H9 (cell line): ENCODE results near the gene ISG15. TPM values are rescaled to one million over a fixed set of nuclear protein-coding genes. Genes with fewer than 3 reads are reported as not detected.

Source experiments
- DNase-seq: peaks from one replicate; pipeline ENCODE4 v3.0.0-alpha.2; 2017
- H2AFZ ChIP-seq: one replicate; pipeline ENCODE4 v1.6.1; 2013; ENCODE audit warnings: mild to moderate bottlenecking, low read length, control low read depth, moderate library complexity
- H2AK5ac ChIP-seq: 2 replicates; pipeline ENCODE4 v1.6.1; 2013; ENCODE audit warnings: low read length, control low read depth, mixed read lengths; ENCODE audit not compliant: insufficient read length
- H2BK120ac ChIP-seq: one replicate; pipeline ENCODE4 v1.6.1; 2013; ENCODE audit warnings: low read depth, mild to moderate bottlenecking, low read length, control low read depth, inconsistent platforms; ENCODE audit not compliant: poor library complexity, severe bottlenecking
- H2BK12ac ChIP-seq: 2 replicates; pipeline ENCODE4 v1.6.1; 2013; ENCODE audit warnings: low read length, control low read depth, mixed read lengths, low read depth; ENCODE audit not compliant: insufficient read length
- H2BK15ac ChIP-seq: 2 replicates; pipeline ENCODE4 v1.6.1; 2013; ENCODE audit warnings: low read depth, low read length, control low read depth
- H2BK20ac ChIP-seq: one replicate; pipeline ENCODE4 v1.6.1; 2013; ENCODE audit warnings: low read depth, mild to moderate bottlenecking, low read length, control low read depth, inconsistent platforms; ENCODE audit not compliant: poor library complexity, severe bottlenecking
- H2BK5ac ChIP-seq: 2 replicates; pipeline ENCODE4 v1.6.1; 2013; ENCODE audit warnings: low read length, control low read depth, mixed read lengths; ENCODE audit not compliant: insufficient read length
- H3K14ac ChIP-seq: 2 replicates; pipeline ENCODE4 v1.6.1; 2013; ENCODE audit warnings: low read length, control low read depth; ENCODE audit not compliant: insufficient read depth
- H3K18ac ChIP-seq: 2 replicates; pipeline ENCODE4 v1.6.1; 2013; ENCODE audit warnings: low read depth, mild to moderate bottlenecking, mixed read lengths, low read length, control low read depth; ENCODE audit not compliant: insufficient read length
- H3K23ac ChIP-seq: 2 replicates; pipeline ENCODE4 v1.6.1; 2013; ENCODE audit warnings: low read length, control low read depth, mixed read lengths, low read depth; ENCODE audit not compliant: insufficient read length
- H3K23me2 ChIP-seq: 2 replicates; pipeline ENCODE4 v1.6.1; 2013; ENCODE audit warnings: low read depth, mild to moderate bottlenecking, mixed read lengths, low read length, control low read depth; ENCODE audit not compliant: insufficient read length, poor library complexity, severe bottlenecking
- H3K27ac ChIP-seq: 2 replicates; pipeline ENCODE4 v1.5.1; 2013; ENCODE audit warnings: low read length, control low read depth, mixed read lengths, low read depth; ENCODE audit not compliant: insufficient read length
- H3K27me3 ChIP-seq: 2 replicates; pipeline ENCODE4 v1.6.1; 2013; ENCODE audit warnings: low read length, control low read depth, inconsistent platforms; ENCODE audit not compliant: insufficient read depth
- H3K4ac ChIP-seq: 2 replicates; pipeline ENCODE4 v1.6.1; 2013; ENCODE audit warnings: low read depth, mild to moderate bottlenecking, control low read depth, inconsistent platforms, low read length, moderate library complexity
- H3K4me1 ChIP-seq: 2 replicates; pipeline ENCODE4 v1.6.1; 2013; ENCODE audit warnings: low read length, control low read depth, inconsistent platforms; ENCODE audit not compliant: insufficient read depth
- H3K4me2 ChIP-seq: 2 replicates; pipeline ENCODE4 v1.6.1; 2013; ENCODE audit warnings: low read length, control low read depth, mixed read lengths; ENCODE audit not compliant: insufficient read length, insufficient read depth
- H3K56ac ChIP-seq: 2 replicates; pipeline ENCODE4 v1.6.1; 2013; ENCODE audit warnings: low read depth, mild to moderate bottlenecking, mixed read lengths, low read length, control low read depth; ENCODE audit not compliant: insufficient read length
- H3K79me1 ChIP-seq: 2 replicates; pipeline ENCODE4 v1.6.1; 2013; ENCODE audit warnings: low read depth, mild to moderate bottlenecking, moderate library complexity, low read length, control low read depth, inconsistent platforms; ENCODE audit not compliant: insufficient read depth, poor library complexity, severe bottlenecking
- H3K79me2 ChIP-seq: 2 replicates; pipeline ENCODE4 v1.6.1; 2013; ENCODE audit warnings: low read length, control low read depth, inconsistent platforms; ENCODE audit not compliant: insufficient read depth
- H3K9ac ChIP-seq: 2 replicates; pipeline ENCODE4 v1.6.1; 2013; ENCODE audit warnings: low read length, control low read depth, mixed read lengths; ENCODE audit not compliant: insufficient read length; ENCODE audit errors: extremely low read depth
- H3K9me3 ChIP-seq: one replicate; pipeline ENCODE4 v1.6.1; 2013; ENCODE audit warnings: low read depth, low read length, inconsistent platforms; ENCODE audit not compliant: control insufficient read depth
- H3T11ph ChIP-seq: one replicate; pipeline ENCODE4 v1.6.1; 2013; ENCODE audit warnings: mild to moderate bottlenecking, low read length, control low read depth, inconsistent platforms
- H4K20me1 ChIP-seq: one replicate; pipeline ENCODE4 v1.6.1; 2013; ENCODE audit not compliant: control insufficient read depth, insufficient read length, insufficient read depth
- H4K5ac ChIP-seq: 2 replicates; pipeline ENCODE4 v1.6.1; 2013; ENCODE audit warnings: low read depth, mild to moderate bottlenecking, mixed read lengths, low read length, control low read depth; ENCODE audit not compliant: insufficient read length
- H4K8ac ChIP-seq: replicated peaks from 2 replicates; pipeline ENCODE4 v1.6.1; 2013; ENCODE audit warnings: low read length, control low read depth, mixed read lengths, low read depth; ENCODE audit not compliant: insufficient read length
- H4K91ac ChIP-seq: 2 replicates; pipeline ENCODE4 v1.6.1; 2013; ENCODE audit warnings: low read depth, mild to moderate bottlenecking, moderate library complexity, mixed read lengths, low read length, control low read depth; ENCODE audit not compliant: insufficient read length
- H3K27ac Mint-ChIP-seq, 3 experiments: 2 replicates in 2 of 3; 3 replicates in 1 of 3; pipeline ENCODE4 v1.8.0; 2020 to 2021; ENCODE audit warnings: mixed read lengths in 3 of 3, mild to moderate bottlenecking in 1 of 3, moderate library complexity in 1 of 3
- H3K27me3 Mint-ChIP-seq: 2 replicates; pipeline ENCODE4 v1.8.0; 2021; ENCODE audit warnings: low read depth, mild to moderate bottlenecking, moderate library complexity, mixed read lengths
- H3K36me3 Mint-ChIP-seq, 3 experiments: 2 replicates in 2 of 3; 3 replicates in 1 of 3; pipeline ENCODE4 v1.8.0; 2020 to 2021; ENCODE audit warnings: low read depth in 3 of 3, mixed read lengths in 3 of 3; ENCODE audit not compliant: insufficient read depth in 1 of 3
- H3K4me1 Mint-ChIP-seq, 2 experiments: 2 replicates each; pipeline ENCODE4 v1.8.0; 2020; ENCODE audit warnings: mixed read lengths in 2 of 2
- H3K4me3 Mint-ChIP-seq, 2 experiments: 2 replicates in 1 of 2; 3 replicates in 1 of 2; pipeline ENCODE4 v1.8.0; 2020 to 2021; ENCODE audit warnings: mild to moderate bottlenecking in 2 of 2, mixed read lengths in 2 of 2, moderate library complexity in 1 of 2
- H3K9me3 Mint-ChIP-seq, 2 experiments: 2 replicates in 1 of 2; 3 replicates in 1 of 2; pipeline ENCODE4 v1.8.0; 2020; ENCODE audit warnings: mild to moderate bottlenecking in 2 of 2, mixed read lengths in 2 of 2, moderate library complexity in 1 of 2
- CTCF ChIP-seq: fragments of 200-600 bp; sonication (generic); conservative IDR thresholded peaks from 3 replicates; pipeline ENCODE4 v1.8.0; 2021; ENCODE audit warnings: antibody characterized with exemption, mild to moderate bottlenecking
- WGBS: extraction: QIAGEN DNeasy Blood & Tissue Kit; methylation state at CpG from one replicate; pipeline ENCODE4 v1.1.7; 2013; ENCODE audit warnings: missing lambda C conversion rate, low lambda C conversion rate, mixed read lengths; ENCODE audit not compliant: insufficient read length; ENCODE audit errors: extremely low coverage; 5-methylcytosine and 5-hydroxymethylcytosine counted together
- total RNA-seq: library from RNA; stranded (reverse); gene quantifications from 2 replicates; pipeline ENCODE4 v1.2.1, GENCODE V29; 2021

The ISG15 gene
- total RNA-seq, 1 experiment from 2014 or later, result 39.7 TPM

- Histone ChIP-seq H4K5ac (no peak overlapping the region), H3K14ac (no peak overlapping the region), H3K18ac (no peak overlapping the region), H2BK12ac (no peak overlapping the region), H2BK15ac (no peak overlapping the region), H3K23me2 (peaks cover 9% of the 10 kb centered on the region), H4K91ac (no peak overlapping the region), H2BK5ac (no peak overlapping the region), H3K23ac (no peak overlapping the region), H2AK5ac (no peak overlapping the region), H2BK120ac (no peak overlapping the region), H2BK20ac (no peak overlapping the region), H3T11ph (no peak overlapping the region), H3K56ac (no peak overlapping the region), H4K20me1 (no peaks in the 10 kb centered on the region), H3K4ac (no peak overlapping the region), H3K4me1 (no peaks in the 10 kb centered on the region), H2AFZ (no peak overlapping the region), H3K4me2 (no peak overlapping the region), H3K27me3 (peaks cover 11% of the 10 kb centered on the region; the same call in 1 of the 2 replicates), H3K9me3 (no peaks in the 10 kb centered on the region), H3K9ac (no peak overlapping the region), H3K27ac (no peak overlapping the region), H3K79me2 (no peaks in the 10 kb centered on the region), H4K8ac (no peak overlapping the region), H3K79me1 (no peaks in the 10 kb centered on the region)
- no peak for TF ChIP-seq CTCF
- Mint-ChIP-seq H3K27me3 (peaks cover 67% of the 10 kb centered on the region), H3K4me3 (no peak overlapping the region), H3K4me1 (peaks cover 5 to 7% of the 10 kb centered on the region in 2 experiments; a peak in 3 of 4 replicates), H3K36me3 (no peaks in the 10 kb centered on the region), H3K9me3 (peaks cover 3 to 4% of the 10 kb centered on the region in 2 experiments; a peak in 3 of 5 replicates), H3K27ac (no peak overlapping the region)
- no CpG with 5 or more reads among the region's 42 CpGs for WGBS
- no peak for DNase-seq
Measured at GRCh38 chr1:970973-971730, 42.1 kb upstream of the ISG15 start.
